Thyroid gland (tissue), 4 donors: ENCODE data around the gene TCF12. TPM values are rescaled to one million over a fixed set of nuclear protein-coding genes. Genes with fewer than 3 reads are reported as not detected.

Experiments
- DNase-seq, 2 donors: peaks; one replicate each; pipeline ENCODE4 v3.0.0-alpha.2; 2019
- H3K27ac ChIP-seq, 3 donors: fragments of 200-600 bp; sonication (generic); 1 replicate in 2 of 3; 2 replicates in 1 of 3; pipeline ENCODE4 v1.5.1; 2016 to 2019; ENCODE audit warnings: mild to moderate bottlenecking in 1 of 3, moderate library complexity in 1 of 3
- H3K27me3 ChIP-seq: fragments of 200-600 bp; sonication (generic); one replicate; pipeline ENCODE4 v1.5.1; 2019
- H3K36me3 ChIP-seq, 2 donors: fragments of 200-600 bp; sonication (generic); one replicate each; pipeline ENCODE4 v1.5.1; 2016 to 2019
- H3K4me1 ChIP-seq, 2 donors: fragments of 200-600 bp; sonication (generic); one replicate each; pipeline ENCODE4 v1.5.1; 2017 to 2019
- H3K4me3 ChIP-seq, 3 donors: fragments of 200-600 bp; sonication (generic); replicated peaks in 1 of 3; 1 replicate in 2 of 3; 2 replicates in 1 of 3; pipeline ENCODE4 v1.5.1; 2016; ENCODE audit warnings: mild to moderate bottlenecking in 1 of 3
- H3K9me3 ChIP-seq: fragments of 200-600 bp; sonication (generic); one replicate; pipeline ENCODE4 v1.5.1; 2017
- CTCF ChIP-seq, 6 experiments: fragments of 200-600 bp in 3 of 6; fragments of 450-650 bp in 3 of 6; sonication (generic) in 3 of 6; IDR thresholded peaks; one replicate each; pipeline ENCODE4 v1.5.1; 2016 to 2019; ENCODE audit warnings: antibody characterized with exemption in 6 of 6, mild to moderate bottlenecking in 2 of 6, inconsistent platforms in 1 of 6, moderate library complexity in 1 of 6
- POLR2A ChIP-seq, 2 donors: fragments of 450-650 bp; IDR thresholded peaks; one replicate each; pipeline ENCODE4 v1.6.1; 2017; ENCODE audit warnings: antibody characterized with exemption in 2 of 2, mild to moderate bottlenecking in 2 of 2, moderate library complexity in 1 of 2
- WGBS, 2 donors: methylation state at CpG; one replicate each; pipeline ENCODE4 v1.1.5; 2017; 5-methylcytosine and 5-hydroxymethylcytosine counted together
- intact Hi-C: fragments of 100-400 bp; cut with DNase I; formaldehyde crosslinking; loops from one replicate; pipeline ENCODE4 v1.15.1; 2023
- total RNA-seq, 4 donors: library from RNA; depleted of rRNA; stranded (reverse); fragments of >200 nt; gene quantifications; one replicate each; pipeline ENCODE4 v1.2.3, GENCODE V29; 2016

The TCF12 gene
- total RNA-seq, 4 donors from 2014 or later: 54.8 to 156 (median 108) TPM

GRCh38 chr15:57278439-57278838 is 360.0 kb downstream of the TCF12 start:
- Histone ChIP-seq H3K36me3 (peaks cover 4 to 14% of the 10 kb centered on the region in 2 donors), H3K27ac (no peak overlapping the region), H3K9me3 (no peaks in the 10 kb centered on the region), H3K27me3 (no peaks in the 10 kb centered on the region), H3K4me1 (no peaks in the 10 kb centered on the region), H3K4me3 (no peak overlapping the region)
- DNase-seq: no peak
- intact Hi-C loops: no loop called here
- no peak for TF ChIP-seq POLR2A (IDR thresholded peaks at IDR 0.05)
- no peak for TF ChIP-seq CTCF (IDR thresholded peaks at IDR 0.05)
- 89 to 94% methylated on average over 3 of the region's 3 CpGs for WGBS, 2 donors

GRCh38 chr15:57280464-57280863 is 362.0 kb downstream of the TCF12 start:
- no peak for TF ChIP-seq CTCF (IDR thresholded peaks at IDR 0.05)
- no peak for TF ChIP-seq POLR2A (IDR thresholded peaks at IDR 0.05)
- intact Hi-C loops: no loop called here
- peaks cover 6 to 8% of the 10 kb centered on the region in 2 donors for H3K4me1 ChIP-seq
- no peaks in the 10 kb centered on the region for H3K9me3 ChIP-seq
- no peaks in the 10 kb centered on the region for H3K27me3 ChIP-seq
- WGBS, 2 donors: 94 to 100% methylated on average over 3 of the region's 3 CpGs
- H3K27ac ChIP-seq: no peak overlapping the region
- no peak for DNase-seq
- H3K36me3 ChIP-seq: peaks cover 0 to 2% of the 10 kb centered on the region in 2 donors
- H3K4me3 ChIP-seq: no peak overlapping the region

- intact Hi-C loops: no loop called here
- TF ChIP-seq CTCF (IDR thresholded peaks at IDR 0.05) (no peak), POLR2A (IDR thresholded peaks at IDR 0.05) (no peak)
- no peak overlapping the region for H3K27ac ChIP-seq
- no peaks in the 10 kb centered on the region for H3K9me3 ChIP-seq
- no peak for DNase-seq
- H3K27me3 ChIP-seq: no peaks in the 10 kb centered on the region
- no peak overlapping the region for H3K4me3 ChIP-seq
- WGBS, 2 donors: 94 to 96% methylated on average over 8 of the region's 8 CpGs
- H3K36me3 ChIP-seq: no peaks in the 10 kb centered on the region
- peaks cover 6 to 8% of the 10 kb centered on the region in 2 donors for H3K4me1 ChIP-seq
These were observed 362.9 kb downstream of the TCF12 start for GRCh38 chr15:57281321-57281720.

- H3K9me3 ChIP-seq: no peaks in the 10 kb centered on the region
- no peak overlapping the region for H3K27ac ChIP-seq
- intact Hi-C loops: no loop called here
- H3K4me1 ChIP-seq: peaks cover 6 to 8% of the 10 kb centered on the region in 2 donors
- no peaks in the 10 kb centered on the region for H3K36me3 ChIP-seq
- DNase-seq: no peak
- H3K4me3 ChIP-seq: no peak overlapping the region
- TF ChIP-seq POLR2A (IDR thresholded peaks at IDR 0.05) (no peak), CTCF (IDR thresholded peaks at IDR 0.05) (no peak)
- no peaks in the 10 kb centered on the region for H3K27me3 ChIP-seq
- WGBS, 2 donors: 95 to 97% methylated on average over 3 of the region's 3 CpGs
These were observed 364.2 kb downstream of the TCF12 start for GRCh38 chr15:57282686-57283085.

GRCh38 chr15:57283774-57284503 is 365.5 kb downstream of the TCF12 start:
- peak; percentile 20 to 30 for DNase-seq
- intact Hi-C loops: no loop called here
- peaks cover 6 to 8% of the 10 kb centered on the region in 2 donors for H3K4me1 ChIP-seq
- TF ChIP-seq CTCF (IDR thresholded peaks at IDR 0.05): no peak
- TF ChIP-seq POLR2A (IDR thresholded peaks at IDR 0.05): no peak
- H3K36me3 ChIP-seq: no peaks in the 10 kb centered on the region
- H3K4me3 ChIP-seq: no peak overlapping the region
- H3K9me3 ChIP-seq: no peaks in the 10 kb centered on the region
- 68 to 70% methylated on average over 14 of the region's 14 CpGs for whole genome bisulfite sequencing, 2 donors
- H3K27ac ChIP-seq: peak overlapping the region in 2 of 3 donors; percentile 5 to 22
- H3K27me3 ChIP-seq: no peaks in the 10 kb centered on the region
